ENCODE results near the gene DHRSX. TPM values are rescaled to one million over a fixed set of nuclear protein-coding genes. Genes with fewer than 3 reads are reported as not detected.

DHRSX gene
- total and polyA plus RNA-seq, 2 of the 8 experiments (the other 6 are each of a cell fraction or from before 2014, with no cell fraction given): 35.1 to 43.4 TPM

- no peaks in the 10 kb centered on the region for H4K20me1 ChIP-seq (replicated peaks in 1 of 2; ENCODE audit: control insufficient read depth in 1 of 2, insufficient read depth in 2 of 2, low read length in 2 of 2)
- no peak overlapping the region for H3K27ac ChIP-seq (ENCODE audit: low read depth, low read length)
- no peak overlapping the region for H4K91ac ChIP-seq (replicated peaks; ENCODE audit: insufficient read length, low read length)
- no peak overlapping the region for H2BK15ac ChIP-seq (ENCODE audit: low read length)
- WGBS, 2 experiments (ENCODE audit: extremely low coverage in 1 of 2, insufficient coverage in 1 of 2, insufficient read length in 1 of 2, insufficient replicate concordance in 2 of 2, low coverage in 1 of 2, low lambda C conversion rate in 2 of 2, missing lambda C conversion rate in 1 of 2): 90 to 100% methylated on average over 1 to 2 of the region's 2 CpGs
- no peaks in the 10 kb centered on the region; the same call in 1 of the 2 replicates for H3K79me1 ChIP-seq (ENCODE audit: low read depth, low read length)
- H3K27me3 ChIP-seq (replicated peaks in 1 of 4; ENCODE audit: control insufficient read depth in 3 of 4, extremely low read depth in 1 of 4, insufficient read depth in 3 of 4, low read length in 3 of 4): no peaks in the 10 kb centered on the region
- H3K14ac ChIP-seq (ENCODE audit: insufficient read length): no peak overlapping the region
- H3K36me3 ChIP-seq (ENCODE audit: control insufficient read depth in 2 of 4, insufficient read depth in 4 of 4, low read length in 3 of 4): peaks cover 0 to 3% (median 0%) of the 10 kb centered on the region in 4 experiments; a peak in 4 of 8 replicates
- DNase-seq (ENCODE audit: low read depth in 1 of 2, low spot score in 2 of 2) (no peak), FAIRE-seq (no peak)
- no peak overlapping the region for H3K56ac ChIP-seq (replicated peaks; ENCODE audit: insufficient read length, low read depth, low read length)
- no peak overlapping the region for H3K23ac ChIP-seq (ENCODE audit: insufficient read length)
- H3K9ac ChIP-seq (replicated peaks in 1 of 4; ENCODE audit: extremely low read depth in 1 of 4, low read depth in 3 of 4, low read length in 3 of 4): no peak overlapping the region
- H3K4me1 ChIP-seq (replicated peaks in 1 of 4; ENCODE audit: control insufficient read depth in 3 of 4, insufficient read depth in 4 of 4, low read length in 3 of 4): no peaks in the 10 kb centered on the region
- no peak overlapping the region for H4K8ac ChIP-seq (ENCODE audit: extremely low read depth, insufficient read depth, low read length)
- no peak overlapping the region for H3K4me3 ChIP-seq (ENCODE audit: extremely low read depth in 1 of 4, insufficient read depth in 2 of 4, low read depth in 3 of 4, low read length in 4 of 4)
- H4K5ac ChIP-seq (ENCODE audit: insufficient read length, low read depth, low read length): no peak overlapping the region
- H3K18ac ChIP-seq (ENCODE audit: extremely low read depth, low read length): no peak overlapping the region
- peaks cover 12% of the 10 kb centered on the region; the same call in 1 of the 2 replicates for H3K23me2 ChIP-seq (ENCODE audit: low read depth, low read length)
- H2AFZ ChIP-seq (ENCODE audit: low read length): no peak overlapping the region
- H2BK20ac ChIP-seq (ENCODE audit: low read length): no peak overlapping the region
- POLR2A ChIA-PET (ENCODE audit: partially characterized antibody): no interaction called here
- H3K4me2 ChIP-seq (ENCODE audit: insufficient read depth in 1 of 2, low read depth in 2 of 2, low read length in 2 of 2): no peak overlapping the region
- H2AK5ac ChIP-seq (ENCODE audit: low read depth, low read length): no peak overlapping the region
- no peak overlapping the region for H2BK12ac ChIP-seq (ENCODE audit: low read depth, low read length)
- peaks cover 0 to 16% of the 10 kb centered on the region in 2 experiments; a peak in 1 of 4 replicates for H3K9me3 ChIP-seq (ENCODE audit: insufficient read depth in 2 of 2, low read depth in 1 of 2, low read length in 1 of 2)
- H2BK5ac ChIP-seq (ENCODE audit: low read depth, low read length): no peak overlapping the region
- H3K79me2 ChIP-seq (ENCODE audit: control insufficient read depth in 1 of 2, insufficient read depth in 2 of 2, low read length in 2 of 2): peaks cover 12 to 33% of the 10 kb centered on the region in 2 experiments; a peak in 3 of 4 replicates
- CTCF ChIA-PET (ENCODE audit: partially characterized antibody): no interaction called here
- H2BK120ac ChIP-seq (replicated peaks; ENCODE audit: low read depth, low read length): no peak overlapping the region
- no peak for TF ChIP-seq SIX5 (IDR thresholded peaks at IDR 0.05; ENCODE audit: low read depth, low read length)
- no peak for TF ChIP-seq USF2 (IDR thresholded peaks at IDR 0.05; ENCODE audit: low read length)
- TF ChIP-seq SP4 (IDR thresholded peaks at IDR 0.05; ENCODE audit: low read length): no peak
- no peak for TF ChIP-seq POLR2A (IDR thresholded peaks at IDR 0.05; ENCODE audit: control extremely low read depth in 1 of 2, low read depth in 2 of 2, low read length in 2 of 2)
- TF ChIP-seq TAF1 (IDR thresholded peaks at IDR 0.05; ENCODE audit: low read depth, low read length): no peak
- TF ChIP-seq TCF12 (IDR thresholded peaks at IDR 0.05; ENCODE audit: low read depth, low read length): no peak
- no peak for TF ChIP-seq ATF2 (IDR thresholded peaks at IDR 0.05; ENCODE audit: low read length)
- TF ChIP-seq RFX5 (IDR thresholded peaks at IDR 0.05; ENCODE audit: borderline replicate concordance, low read depth, low read length): no peak
- H3K4ac ChIP-seq (replicated peaks; ENCODE audit: insufficient read length, low read depth, low read length): no peak overlapping the region
Observed at GRCh38 chrX:2414384-2414783, 86.4 kb downstream of the DHRSX start.
